Limb (tissue), 2 donors: ENCODE data around the gene INSRR.

ENCODE experiments used
- DNase-seq, 2 donors: peaks; one replicate each; pipeline ENCODE4 v3.0.0-alpha.2; 2016; ENCODE audit errors: extremely low spot score in 2 of 2

Gene INSRR

GRCh38 chr1:156894711-156895454, 36.0 kb upstream of the INSRR start:
- no peak for DNase-seq

- no peak for DNase-seq
Observed at GRCh38 chr1:156894001-156894400, 35.1 kb upstream of the INSRR start.

GRCh38 chr1:156893048-156893953, 34.4 kb upstream of the INSRR start, which contains the start of gene PEAR1:
Gene PEAR1, plus strand, starts transcription at chr1:156893718. Its CDS starts 10,209 bp downstream, at chr1:156903927.
- peak; percentile 60 to 85 for DNase-seq

GRCh38 chr1:156892190-156893047, 33.5 kb upstream of the INSRR start:
- DNase-seq, result peak; percentile 89 to 94

- peak; percentile 82 to 85 for DNase-seq
Observed at GRCh38 chr1:156889802-156890580, 31.1 kb upstream of the INSRR start.

- DNase-seq, result no peak
Observed at GRCh38 chr1:156887734-156888133, 28.8 kb upstream of the INSRR start.

- no peak for DNase-seq
Observed at GRCh38 chr1:156887317-156887716, 28.4 kb upstream of the INSRR start.

- DNase-seq, result no peak
Observed at GRCh38 chr1:156886583-156887281, 27.8 kb upstream of the INSRR start.

- no peak for DNase-seq
Observed at GRCh38 chr1:156885880-156886355, 27.0 kb upstream of the INSRR start.

GRCh38 chr1:156885314-156885713, 26.4 kb upstream of the INSRR start:
- no peak for DNase-seq

GRCh38 chr1:156884560-156885184, 25.8 kb upstream of the INSRR start:
- no peak for DNase-seq

GRCh38 chr1:156883919-156884318, 25.0 kb upstream of the INSRR start:
- DNase-seq, result no peak

GRCh38 chr1:156882543-156882942, 23.6 kb upstream of the INSRR start:
- no peak for DNase-seq

GRCh38 chr1:156881663-156882062, 22.7 kb upstream of the INSRR start:
- no peak for DNase-seq

- no peak for DNase-seq
Observed at GRCh38 chr1:156881101-156881500, 22.2 kb upstream of the INSRR start.

- DNase-seq, result no peak
Observed at GRCh38 chr1:156880473-156880872, 21.6 kb upstream of the INSRR start.

GRCh38 chr1:156879876-156880275, 21.0 kb upstream of the INSRR start:
- DNase-seq, result no peak

GRCh38 chr1:156877433-156878170, 18.7 kb upstream of the INSRR start:
- no peak for DNase-seq

GRCh38 chr1:156876281-156876680, 17.4 kb upstream of the INSRR start:
- DNase-seq, result no peak
